ENCODE measurements around the gene FCN1.

Gene FCN1

GRCh38 chr9:134949681-134950385 is 32.1 kb upstream of the FCN1 start:
- Histone ChIP-seq H3K27ac (no peak overlapping the region), H3K4me2 (ENCODE audit: low read length) (no peak overlapping the region), H3K9ac (no peak overlapping the region), H3K27me3 (ENCODE audit: control insufficient read depth, insufficient read depth, low read length) (no peaks in the 10 kb centered on the region), H3K4me3 (ENCODE audit: low read depth, low read length) (no peak overlapping the region), H3K9me3 (ENCODE audit: control insufficient read depth, low read length) (no peaks in the 10 kb centered on the region), H3K79me2 (no peaks in the 10 kb centered on the region), H3K4me1 (no peaks in the 10 kb centered on the region), H2AFZ (no peak overlapping the region), H3K36me3 (ENCODE audit: control insufficient read depth, insufficient read depth, low read length) (no peaks in the 10 kb centered on the region)
- no peak for TF ChIP-seq CTCF (IDR thresholded peaks at IDR 0.05)

- H3K27me3 ChIP-seq (ENCODE audit: control insufficient read depth, insufficient read depth, low read length) = no peaks in the 10 kb centered on the region
These were observed 30.4 kb upstream of the FCN1 start for GRCh38 chr9:134948149-134948548.

GRCh38 chr9:134947265-134947955 is 29.7 kb upstream of the FCN1 start:
- Histone ChIP-seq H3K4me1 (no peaks in the 10 kb centered on the region), H3K36me3 (ENCODE audit: control insufficient read depth, insufficient read depth, low read length) (no peaks in the 10 kb centered on the region), H3K27me3 (ENCODE audit: control insufficient read depth, insufficient read depth, low read length) (no peaks in the 10 kb centered on the region), H3K79me2 (no peaks in the 10 kb centered on the region), H3K4me3 (ENCODE audit: low read depth, low read length) (no peak overlapping the region), H3K27ac (no peak overlapping the region), H3K9ac (no peak overlapping the region), H3K9me3 (ENCODE audit: control insufficient read depth, low read length) (no peaks in the 10 kb centered on the region), H2AFZ (no peak overlapping the region), H3K4me2 (ENCODE audit: low read length) (no peak overlapping the region)
- no peak for TF ChIP-seq CTCF (IDR thresholded peaks at IDR 0.05)

More at GRCh38 chr9:134948149-134948548, 30.4 kb upstream of the FCN1 start:
- no peak overlapping the region for H3K9ac ChIP-seq
- H3K79me2 ChIP-seq = no peaks in the 10 kb centered on the region
- H3K27ac ChIP-seq = no peak overlapping the region
- no peak overlapping the region for H3K4me3 ChIP-seq (ENCODE audit: low read depth, low read length)
- no peak overlapping the region for H2AFZ ChIP-seq
- no peak for TF ChIP-seq CTCF (IDR thresholded peaks at IDR 0.05)
- H3K9me3 ChIP-seq (ENCODE audit: control insufficient read depth, low read length) = no peaks in the 10 kb centered on the region
- no peaks in the 10 kb centered on the region for H3K36me3 ChIP-seq (ENCODE audit: control insufficient read depth, insufficient read depth, low read length)
- H3K4me1 ChIP-seq = no peaks in the 10 kb centered on the region
- H3K4me2 ChIP-seq (ENCODE audit: low read length) = no peak overlapping the region

- H3K4me3 ChIP-seq (ENCODE audit: low read depth, low read length) = no peak overlapping the region
- no peaks in the 10 kb centered on the region for H3K36me3 ChIP-seq (ENCODE audit: control insufficient read depth, insufficient read depth, low read length)
- no peak for TF ChIP-seq CTCF (IDR thresholded peaks at IDR 0.05)
- no peaks in the 10 kb centered on the region for H3K79me2 ChIP-seq
- no peaks in the 10 kb centered on the region for H3K9me3 ChIP-seq (ENCODE audit: control insufficient read depth, low read length)
- H3K27me3 ChIP-seq (ENCODE audit: control insufficient read depth, insufficient read depth, low read length) = no peaks in the 10 kb centered on the region
- no peak overlapping the region for H3K9ac ChIP-seq
- H3K27ac ChIP-seq = no peak overlapping the region
- no peak overlapping the region for H3K4me2 ChIP-seq (ENCODE audit: low read length)
- no peaks in the 10 kb centered on the region for H3K4me1 ChIP-seq
- H2AFZ ChIP-seq = no peak overlapping the region
These were observed 29.0 kb upstream of the FCN1 start for GRCh38 chr9:134946663-134947062.
